Mammary epithelial cell (primary cell): ENCODE measurements around the gene GIMAP5.

ENCODE experiments used
- EZH2 ChIP-seq: IDR thresholded peaks from 2 replicates; pipeline ENCODE4 v1.6.1; 2012; ENCODE audit warnings: low read length, inconsistent platforms, borderline replicate concordance
- TF ChIP-seq, protein P1 (sequence below), 2 donors: IDR thresholded peaks in 1 of 2; conservative IDR thresholded peaks in 1 of 2; 2 replicates each; pipeline ENCODE4 v1.5.1; 2011 to 2012; ENCODE audit warnings: inconsistent platforms in 2 of 2, low read length in 2 of 2, mild to moderate bottlenecking in 2 of 2, control low read depth in 1 of 2, low read depth in 1 of 2; ENCODE audit not compliant: insufficient read depth in 1 of 2; ENCODE audit errors: extremely low read depth in 1 of 2

DNA sequence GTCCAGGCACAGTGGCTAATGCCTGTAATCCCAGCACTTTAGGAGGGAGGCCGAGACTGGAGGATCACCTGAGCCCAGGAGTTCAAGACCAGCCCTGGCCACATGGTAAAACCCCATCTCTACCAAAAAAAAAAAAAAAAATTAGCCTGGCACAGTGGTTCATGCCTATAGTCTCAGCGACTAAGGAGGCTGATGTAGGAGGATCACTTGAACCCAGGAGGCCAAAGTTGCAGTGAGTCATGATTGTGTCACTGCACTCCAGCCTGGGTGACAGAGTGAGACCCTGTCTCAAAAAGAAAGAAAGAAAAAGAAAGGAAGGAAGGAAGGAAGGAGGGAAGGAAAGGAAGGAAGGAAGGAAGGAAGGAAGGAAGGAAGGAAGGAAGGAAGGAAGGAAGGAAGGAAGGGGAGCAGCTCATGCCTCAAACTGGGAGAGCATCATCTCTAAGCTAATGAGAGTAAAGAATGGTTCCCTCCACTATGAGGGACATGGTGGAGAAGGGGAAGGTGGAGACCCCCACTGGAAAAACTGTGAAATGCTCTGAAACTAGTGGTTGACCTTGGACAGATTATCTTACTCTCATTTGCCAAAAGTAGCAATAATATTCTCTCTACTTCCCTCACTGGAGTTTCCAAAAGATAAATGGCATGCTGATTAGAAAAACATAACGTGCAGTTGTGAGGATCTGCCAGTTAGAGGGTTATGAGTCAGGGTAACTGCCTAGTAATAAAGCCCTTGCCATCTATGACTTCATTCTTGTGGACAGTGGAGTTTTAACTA, 16.8 kb downstream of the GIMAP5 start:
- TF ChIP-seq, protein P1, sequence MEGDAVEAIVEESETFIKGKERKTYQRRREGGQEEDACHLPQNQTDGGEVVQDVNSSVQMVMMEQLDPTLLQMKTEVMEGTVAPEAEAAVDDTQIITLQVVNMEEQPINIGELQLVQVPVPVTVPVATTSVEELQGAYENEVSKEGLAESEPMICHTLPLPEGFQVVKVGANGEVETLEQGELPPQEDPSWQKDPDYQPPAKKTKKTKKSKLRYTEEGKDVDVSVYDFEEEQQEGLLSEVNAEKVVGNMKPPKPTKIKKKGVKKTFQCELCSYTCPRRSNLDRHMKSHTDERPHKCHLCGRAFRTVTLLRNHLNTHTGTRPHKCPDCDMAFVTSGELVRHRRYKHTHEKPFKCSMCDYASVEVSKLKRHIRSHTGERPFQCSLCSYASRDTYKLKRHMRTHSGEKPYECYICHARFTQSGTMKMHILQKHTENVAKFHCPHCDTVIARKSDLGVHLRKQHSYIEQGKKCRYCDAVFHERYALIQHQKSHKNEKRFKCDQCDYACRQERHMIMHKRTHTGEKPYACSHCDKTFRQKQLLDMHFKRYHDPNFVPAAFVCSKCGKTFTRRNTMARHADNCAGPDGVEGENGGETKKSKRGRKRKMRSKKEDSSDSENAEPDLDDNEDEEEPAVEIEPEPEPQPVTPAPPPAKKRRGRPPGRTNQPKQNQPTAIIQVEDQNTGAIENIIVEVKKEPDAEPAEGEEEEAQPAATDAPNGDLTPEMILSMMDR (conservative IDR thresholded peaks at IDR 0.05 in 1 of 2, IDR thresholded peaks at IDR 0.05 in 1 of 2; ENCODE audit: extremely low read depth in 1 of 2, insufficient read depth in 1 of 2, low read depth in 1 of 2, low read length in 2 of 2): peak; percentile 14 to 36
- no peak for TF ChIP-seq EZH2
